GM23338 (cell line): ENCODE data around the gene MAGI1. TPM values are rescaled to one million over a fixed set of nuclear protein-coding genes. Genes with fewer than 3 reads are reported as not detected.

Experiments used
- ATAC-seq: fragments of 200-7000 bp; cut with Tn5 transposase; 3 replicates; pipeline ENCODE4 v1.9.1; 2020
- DNase-seq: peaks from one replicate; pipeline ENCODE4 v3.0.0-alpha.2; 2015; ENCODE audit warnings: low spot score
- H2AFZ ChIP-seq: fragments of 200-600 bp; sonication (generic); 2 replicates; pipeline ENCODE4 v1.8.0; 2016; ENCODE audit warnings: antibody characterized with exemption, mild to moderate bottlenecking, moderate library complexity
- H3F3A ChIP-seq: fragments of 200-600 bp; sonication (generic); replicated peaks from 2 replicates; pipeline ENCODE4 v1.8.0; 2017; ENCODE audit warnings: antibody characterized with exemption, mixed run types, low read depth
- H3K27ac ChIP-seq: fragments of 200-600 bp; sonication (generic); 2 replicates; pipeline ENCODE4 v1.6.1; 2016; ENCODE audit warnings: low read depth
- H3K27me3 ChIP-seq: fragments of 200-600 bp; sonication (generic); 2 replicates; pipeline ENCODE4 v1.8.0; 2016; ENCODE audit warnings: mild to moderate bottlenecking, mixed run types, moderate library complexity; ENCODE audit not compliant: insufficient read depth
- H3K36me3 ChIP-seq: fragments of 200-600 bp; sonication (generic); 2 replicates; pipeline ENCODE4 v1.8.0; 2016; ENCODE audit warnings: mild to moderate bottlenecking; ENCODE audit not compliant: insufficient read depth
- H3K4me1 ChIP-seq: fragments of 200-600 bp; sonication (generic); 2 replicates; pipeline ENCODE4 v1.8.0; 2016; ENCODE audit warnings: mild to moderate bottlenecking, moderate library complexity; ENCODE audit not compliant: insufficient read depth
- H3K4me2 ChIP-seq: fragments of 200-600 bp; sonication (generic); 2 replicates; pipeline ENCODE4 v1.7.1; 2017; ENCODE audit warnings: mixed run types
- H3K4me3 ChIP-seq: fragments of 200-600 bp; sonication (generic); 2 replicates; pipeline ENCODE4 v1.6.1; 2016; ENCODE audit warnings: mixed run types
- H3K79me2 ChIP-seq: fragments of 200-600 bp; sonication (generic); replicated peaks from 2 replicates; pipeline ENCODE4 v1.8.0; 2017; ENCODE audit warnings: mild to moderate bottlenecking; ENCODE audit not compliant: insufficient read depth
- H3K9me2 ChIP-seq: fragments of 200-600 bp; sonication (generic); 2 replicates; pipeline ENCODE4 v1.8.0; 2017; ENCODE audit not compliant: insufficient read depth
- H4K20me1 ChIP-seq: fragments of 200-600 bp; sonication (generic); replicated peaks from 2 replicates; pipeline ENCODE4 v1.8.0; 2017; ENCODE audit warnings: mild to moderate bottlenecking; ENCODE audit not compliant: insufficient read depth
- H3K27ac Mint-ChIP-seq: 2 replicates; pipeline ENCODE4 v1.8.0; 2020; ENCODE audit warnings: inconsistent platforms, mild to moderate bottlenecking, moderate library complexity, mixed read lengths
- H3K27me3 Mint-ChIP-seq: 3 replicates; pipeline ENCODE4 v1.8.0; 2022; ENCODE audit warnings: low read depth, mild to moderate bottlenecking, moderate library complexity, mixed read lengths, inconsistent platforms; ENCODE audit not compliant: insufficient read depth, poor library complexity
- H3K36me3 Mint-ChIP-seq: 3 replicates; pipeline ENCODE4 v1.8.0; 2021; ENCODE audit warnings: low read depth, mild to moderate bottlenecking, inconsistent platforms, moderate library complexity, mixed read lengths
- H3K4me1 Mint-ChIP-seq: 3 replicates; pipeline ENCODE4 v1.8.0; 2020; ENCODE audit warnings: mild to moderate bottlenecking, inconsistent platforms, mixed read lengths
- H3K4me3 Mint-ChIP-seq: 3 replicates; pipeline ENCODE4 v1.8.0; 2021; ENCODE audit warnings: moderate library complexity, mild to moderate bottlenecking, inconsistent platforms, mixed read lengths
- H3K9me3 Mint-ChIP-seq: 3 replicates; pipeline ENCODE4 v1.8.0; 2020; ENCODE audit warnings: moderate library complexity, mild to moderate bottlenecking, inconsistent platforms, mixed read lengths
- CREB1 ChIP-seq: fragments of 250-450 bp; sonication (Bioruptor Pico); IDR thresholded peaks from 2 replicates; pipeline ENCODE4 v1.5.0; 2020; ENCODE audit warnings: low read depth, mild to moderate bottlenecking, moderate library complexity
- EZH2 ChIP-seq: fragments of 200-600 bp; sonication (generic); IDR thresholded peaks from one replicate; pipeline ENCODE4 v1.8.0; 2017; ENCODE audit warnings: antibody characterized with exemption, mild to moderate bottlenecking, low read depth; ENCODE audit not compliant: unreplicated experiment
- EZH2phosphoT487 ChIP-seq: fragments of 200-600 bp; sonication (generic); IDR thresholded peaks from one replicate; pipeline ENCODE4 v1.8.1; 2018; ENCODE audit warnings: antibody characterized with exemption; ENCODE audit not compliant: unreplicated experiment
- JUNB ChIP-seq: IDR thresholded peaks from one replicate; pipeline ENCODE4 v1.6.1; 2016; ENCODE audit warnings: antibody characterized with exemption; ENCODE audit not compliant: unreplicated experiment
- NANOG ChIP-seq: IDR thresholded peaks from 2 replicates; pipeline ENCODE4 v1.6.1; 2016; ENCODE audit warnings: antibody characterized with exemption, borderline replicate concordance
- POLR2AphosphoS5 ChIP-seq: IDR thresholded peaks from 2 replicates; pipeline ENCODE4 v1.6.1; 2016; ENCODE audit warnings: antibody characterized with exemption, low read depth
- STAT1 ChIP-seq: IDR thresholded peaks from one replicate; pipeline ENCODE4 v1.6.1; 2016; ENCODE audit warnings: antibody characterized with exemption; ENCODE audit not compliant: unreplicated experiment
- ZNF331 ChIP-seq: fragments of 250-450 bp; sonication (Bioruptor Pico); IDR thresholded peaks from 2 replicates; pipeline ENCODE4 v1.5.0; 2020; ENCODE audit warnings: low read depth, mild to moderate bottlenecking, moderate library complexity
- polyA plus RNA-seq: library from polyadenylated mRNA; unstranded; fragments of >200 nt; fragmentation: Nextera tagmentation; extraction: Ambion mirVana; gene quantifications from 2 replicates; pipeline ENCODE4 v1.2.1, GENCODE V29; 2016
- total RNA-seq: library from RNA; depleted of rRNA; stranded (reverse); fragments of >200 nt; shearing (Covaris generic); gene quantifications from 2 replicates; pipeline ENCODE4 v1.2.3, GENCODE V29; 2014
- TF ChIP-seq, protein P1 (sequence below), 2 experiments: fragments of 200-600 bp in 1 of 2; sonication (generic) in 1 of 2; conservative IDR thresholded peaks; 2 replicates each; pipeline versions ENCODE4 v1.5.1 to v1.6.1; 2016 to 2017; ENCODE audit warnings: antibody characterized with exemption in 2 of 2, low read depth in 2 of 2, mild to moderate bottlenecking in 2 of 2, moderate library complexity in 1 of 2
- TF ChIP-seq, protein P2 (sequence below): IDR thresholded peaks from 2 replicates; pipeline ENCODE4 v1.6.1; 2016; ENCODE audit warnings: antibody characterized with exemption
- TF ChIP-seq, protein P3 (sequence below): IDR thresholded peaks from one replicate; pipeline ENCODE4 v1.6.1; 2018; ENCODE audit warnings: antibody characterized with exemption; ENCODE audit not compliant: unreplicated experiment
- TF ChIP-seq, protein P4 (sequence below): fragments of 250-450 bp; sonication (Bioruptor Pico); IDR thresholded peaks from 2 replicates; pipeline ENCODE4 v1.5.0; 2020; ENCODE audit warnings: mild to moderate bottlenecking, moderate library complexity

MAGI1 gene
- total and polyA plus RNA-seq, 2 experiments from 2014 or later: 27.4 to 71.2 TPM

DNA sequence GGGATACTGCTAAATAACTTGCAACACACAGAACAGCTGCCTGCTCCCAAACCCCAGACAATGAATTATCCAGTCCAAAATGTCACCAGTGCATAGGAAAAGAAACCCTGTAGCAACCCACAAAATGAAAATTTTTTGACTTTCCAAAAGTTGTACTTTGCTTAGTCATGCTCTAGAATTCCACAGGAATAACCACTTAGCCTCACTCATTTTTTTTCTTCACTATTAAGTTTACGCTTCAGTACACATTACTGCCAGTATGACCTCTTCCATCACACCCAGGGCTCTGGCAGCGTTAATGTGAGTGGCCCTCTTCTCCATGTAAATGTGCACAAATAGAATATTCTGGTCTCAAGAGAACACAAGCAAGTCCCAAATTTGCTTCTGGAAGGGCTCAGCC, 259.8 kb downstream of the MAGI1 start:
- Histone ChIP-seq H3K79me2 (peaks cover 11% of the 10 kb centered on the region; the same call in 1 of the 2 replicates), H3K9me2 (no peaks in the 10 kb centered on the region), H3K4me1 (peaks cover 4% of the 10 kb centered on the region; the same call in 1 of the 2 replicates), H4K20me1 (no peaks in the 10 kb centered on the region; the same call in 1 of the 2 replicates), H3F3A (no peaks in the 10 kb centered on the region), H2AFZ (no peak overlapping the region), H3K4me3 (no peak overlapping the region), H3K27ac (no peak overlapping the region; the same call in 1 of the 2 replicates), H3K36me3 (no peaks in the 10 kb centered on the region), H3K27me3 (no peaks in the 10 kb centered on the region), H3K4me2 (no peak overlapping the region)
- H3K4me3 Mint-ChIP-seq: no peak overlapping the region
- ATAC-seq (no peak), DNase-seq (no peak)
- H3K27me3 Mint-ChIP-seq: no peaks in the 10 kb centered on the region
- H3K9me3 Mint-ChIP-seq: no peaks in the 10 kb centered on the region
- H3K27ac Mint-ChIP-seq: peak overlapping the region; percentile 22; the same call in 1 of the 2 replicates
- TF ChIP-seq, protein P1, sequence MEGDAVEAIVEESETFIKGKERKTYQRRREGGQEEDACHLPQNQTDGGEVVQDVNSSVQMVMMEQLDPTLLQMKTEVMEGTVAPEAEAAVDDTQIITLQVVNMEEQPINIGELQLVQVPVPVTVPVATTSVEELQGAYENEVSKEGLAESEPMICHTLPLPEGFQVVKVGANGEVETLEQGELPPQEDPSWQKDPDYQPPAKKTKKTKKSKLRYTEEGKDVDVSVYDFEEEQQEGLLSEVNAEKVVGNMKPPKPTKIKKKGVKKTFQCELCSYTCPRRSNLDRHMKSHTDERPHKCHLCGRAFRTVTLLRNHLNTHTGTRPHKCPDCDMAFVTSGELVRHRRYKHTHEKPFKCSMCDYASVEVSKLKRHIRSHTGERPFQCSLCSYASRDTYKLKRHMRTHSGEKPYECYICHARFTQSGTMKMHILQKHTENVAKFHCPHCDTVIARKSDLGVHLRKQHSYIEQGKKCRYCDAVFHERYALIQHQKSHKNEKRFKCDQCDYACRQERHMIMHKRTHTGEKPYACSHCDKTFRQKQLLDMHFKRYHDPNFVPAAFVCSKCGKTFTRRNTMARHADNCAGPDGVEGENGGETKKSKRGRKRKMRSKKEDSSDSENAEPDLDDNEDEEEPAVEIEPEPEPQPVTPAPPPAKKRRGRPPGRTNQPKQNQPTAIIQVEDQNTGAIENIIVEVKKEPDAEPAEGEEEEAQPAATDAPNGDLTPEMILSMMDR (conservative IDR thresholded peaks at IDR 0.05; ENCODE audit: low read depth in 2 of 2): no peak
- no peak for TF ChIP-seq ZNF331 (CRISPR knock-in tag)
- TF ChIP-seq, protein P2, sequence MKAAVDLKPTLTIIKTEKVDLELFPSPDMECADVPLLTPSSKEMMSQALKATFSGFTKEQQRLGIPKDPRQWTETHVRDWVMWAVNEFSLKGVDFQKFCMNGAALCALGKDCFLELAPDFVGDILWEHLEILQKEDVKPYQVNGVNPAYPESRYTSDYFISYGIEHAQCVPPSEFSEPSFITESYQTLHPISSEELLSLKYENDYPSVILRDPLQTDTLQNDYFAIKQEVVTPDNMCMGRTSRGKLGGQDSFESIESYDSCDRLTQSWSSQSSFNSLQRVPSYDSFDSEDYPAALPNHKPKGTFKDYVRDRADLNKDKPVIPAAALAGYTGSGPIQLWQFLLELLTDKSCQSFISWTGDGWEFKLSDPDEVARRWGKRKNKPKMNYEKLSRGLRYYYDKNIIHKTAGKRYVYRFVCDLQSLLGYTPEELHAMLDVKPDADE: no peak
- no peak for TF ChIP-seq POLR2AphosphoS5
- TF ChIP-seq EZH2: no peak
- no peak for TF ChIP-seq EZH2phosphoT487
- no peak for TF ChIP-seq NANOG
- TF ChIP-seq, protein P3, sequence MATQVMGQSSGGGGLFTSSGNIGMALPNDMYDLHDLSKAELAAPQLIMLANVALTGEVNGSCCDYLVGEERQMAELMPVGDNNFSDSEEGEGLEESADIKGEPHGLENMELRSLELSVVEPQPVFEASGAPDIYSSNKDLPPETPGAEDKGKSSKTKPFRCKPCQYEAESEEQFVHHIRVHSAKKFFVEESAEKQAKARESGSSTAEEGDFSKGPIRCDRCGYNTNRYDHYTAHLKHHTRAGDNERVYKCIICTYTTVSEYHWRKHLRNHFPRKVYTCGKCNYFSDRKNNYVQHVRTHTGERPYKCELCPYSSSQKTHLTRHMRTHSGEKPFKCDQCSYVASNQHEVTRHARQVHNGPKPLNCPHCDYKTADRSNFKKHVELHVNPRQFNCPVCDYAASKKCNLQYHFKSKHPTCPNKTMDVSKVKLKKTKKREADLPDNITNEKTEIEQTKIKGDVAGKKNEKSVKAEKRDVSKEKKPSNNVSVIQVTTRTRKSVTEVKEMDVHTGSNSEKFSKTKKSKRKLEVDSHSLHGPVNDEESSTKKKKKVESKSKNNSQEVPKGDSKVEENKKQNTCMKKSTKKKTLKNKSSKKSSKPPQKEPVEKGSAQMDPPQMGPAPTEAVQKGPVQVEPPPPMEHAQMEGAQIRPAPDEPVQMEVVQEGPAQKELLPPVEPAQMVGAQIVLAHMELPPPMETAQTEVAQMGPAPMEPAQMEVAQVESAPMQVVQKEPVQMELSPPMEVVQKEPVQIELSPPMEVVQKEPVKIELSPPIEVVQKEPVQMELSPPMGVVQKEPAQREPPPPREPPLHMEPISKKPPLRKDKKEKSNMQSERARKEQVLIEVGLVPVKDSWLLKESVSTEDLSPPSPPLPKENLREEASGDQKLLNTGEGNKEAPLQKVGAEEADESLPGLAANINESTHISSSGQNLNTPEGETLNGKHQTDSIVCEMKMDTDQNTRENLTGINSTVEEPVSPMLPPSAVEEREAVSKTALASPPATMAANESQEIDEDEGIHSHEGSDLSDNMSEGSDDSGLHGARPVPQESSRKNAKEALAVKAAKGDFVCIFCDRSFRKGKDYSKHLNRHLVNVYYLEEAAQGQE: no peak
- TF ChIP-seq, protein P4, sequence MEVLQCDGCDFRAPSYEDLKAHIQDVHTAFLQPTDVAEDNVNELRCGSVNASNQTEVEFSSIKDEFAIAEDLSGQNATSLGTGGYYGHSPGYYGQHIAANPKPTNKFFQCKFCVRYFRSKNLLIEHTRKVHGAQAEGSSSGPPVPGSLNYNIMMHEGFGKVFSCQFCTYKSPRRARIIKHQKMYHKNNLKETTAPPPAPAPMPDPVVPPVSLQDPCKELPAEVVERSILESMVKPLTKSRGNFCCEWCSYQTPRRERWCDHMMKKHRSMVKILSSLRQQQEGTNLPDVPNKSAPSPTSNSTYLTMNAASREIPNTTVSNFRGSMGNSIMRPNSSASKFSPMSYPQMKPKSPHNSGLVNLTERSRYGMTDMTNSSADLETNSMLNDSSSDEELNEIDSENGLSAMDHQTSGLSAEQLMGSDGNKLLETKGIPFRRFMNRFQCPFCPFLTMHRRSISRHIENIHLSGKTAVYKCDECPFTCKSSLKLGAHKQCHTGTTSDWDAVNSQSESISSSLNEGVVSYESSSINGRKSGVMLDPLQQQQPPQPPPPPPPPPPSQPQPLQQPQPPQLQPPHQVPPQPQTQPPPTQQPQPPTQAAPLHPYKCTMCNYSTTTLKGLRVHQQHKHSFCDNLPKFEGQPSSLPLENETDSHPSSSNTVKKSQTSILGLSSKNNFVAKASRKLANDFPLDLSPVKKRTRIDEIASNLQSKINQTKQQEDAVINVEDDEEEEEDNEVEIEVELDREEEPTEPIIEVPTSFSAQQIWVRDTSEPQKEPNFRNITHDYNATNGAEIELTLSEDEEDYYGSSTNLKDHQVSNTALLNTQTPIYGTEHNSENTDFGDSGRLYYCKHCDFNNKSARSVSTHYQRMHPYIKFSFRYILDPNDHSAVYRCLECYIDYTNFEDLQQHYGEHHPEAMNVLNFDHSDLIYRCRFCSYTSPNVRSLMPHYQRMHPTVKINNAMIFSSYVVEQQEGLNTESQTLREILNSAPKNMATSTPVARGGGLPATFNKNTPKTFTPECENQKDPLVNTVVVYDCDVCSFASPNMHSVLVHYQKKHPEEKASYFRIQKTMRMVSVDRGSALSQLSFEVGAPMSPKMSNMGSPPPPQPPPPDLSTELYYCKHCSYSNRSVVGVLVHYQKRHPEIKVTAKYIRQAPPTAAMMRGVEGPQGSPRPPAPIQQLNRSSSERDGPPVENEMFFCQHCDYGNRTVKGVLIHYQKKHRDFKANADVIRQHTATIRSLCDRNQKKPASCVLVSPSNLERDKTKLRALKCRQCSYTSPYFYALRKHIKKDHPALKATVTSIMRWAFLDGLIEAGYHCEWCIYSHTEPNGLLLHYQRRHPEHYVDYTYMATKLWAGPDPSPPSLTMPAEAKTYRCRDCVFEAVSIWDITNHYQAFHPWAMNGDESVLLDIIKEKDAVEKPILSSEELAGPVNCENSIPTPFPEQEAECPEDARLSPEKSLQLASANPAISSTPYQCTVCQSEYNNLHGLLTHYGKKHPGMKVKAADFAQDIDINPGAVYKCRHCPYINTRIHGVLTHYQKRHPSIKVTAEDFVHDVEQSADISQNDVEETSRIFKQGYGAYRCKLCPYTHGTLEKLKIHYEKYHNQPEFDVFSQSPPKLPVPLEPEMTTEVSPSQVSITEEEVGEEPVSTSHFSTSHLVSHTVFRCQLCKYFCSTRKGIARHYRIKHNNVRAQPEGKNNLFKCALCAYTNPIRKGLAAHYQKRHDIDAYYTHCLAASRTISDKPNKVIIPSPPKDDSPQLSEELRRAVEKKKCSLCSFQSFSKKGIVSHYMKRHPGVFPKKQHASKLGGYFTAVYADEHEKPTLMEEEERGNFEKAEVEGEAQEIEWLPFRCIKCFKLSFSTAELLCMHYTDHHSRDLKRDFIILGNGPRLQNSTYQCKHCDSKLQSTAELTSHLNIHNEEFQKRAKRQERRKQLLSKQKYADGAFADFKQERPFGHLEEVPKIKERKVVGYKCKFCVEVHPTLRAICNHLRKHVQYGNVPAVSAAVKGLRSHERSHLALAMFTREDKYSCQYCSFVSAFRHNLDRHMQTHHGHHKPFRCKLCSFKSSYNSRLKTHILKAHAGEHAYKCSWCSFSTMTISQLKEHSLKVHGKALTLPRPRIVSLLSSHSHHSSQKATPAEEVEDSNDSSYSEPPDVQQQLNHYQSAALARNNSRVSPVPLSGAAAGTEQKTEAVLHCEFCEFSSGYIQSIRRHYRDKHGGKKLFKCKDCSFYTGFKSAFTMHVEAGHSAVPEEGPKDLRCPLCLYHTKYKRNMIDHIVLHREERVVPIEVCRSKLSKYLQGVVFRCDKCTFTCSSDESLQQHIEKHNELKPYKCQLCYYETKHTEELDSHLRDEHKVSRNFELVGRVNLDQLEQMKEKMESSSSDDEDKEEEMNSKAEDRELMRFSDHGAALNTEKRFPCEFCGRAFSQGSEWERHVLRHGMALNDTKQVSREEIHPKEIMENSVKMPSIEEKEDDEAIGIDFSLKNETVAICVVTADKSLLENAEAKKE (CRISPR knock-in tag): no peak
- TF ChIP-seq CREB1 (CRISPR knock-in tag): no peak
- TF ChIP-seq STAT1: no peak
- no peak for TF ChIP-seq JUNB
- H3K36me3 Mint-ChIP-seq: no peaks in the 10 kb centered on the region
- peaks cover 20% of the 10 kb centered on the region for H3K4me1 Mint-ChIP-seq
